Epithelial cell of proximal tubule (primary cell): ENCODE measurements around the gene GPR62. TPM values are rescaled to one million over a fixed set of nuclear protein-coding genes. Genes with fewer than 3 reads are reported as not detected.

Source experiments
- DNase-seq: peaks from one replicate; pipeline ENCODE4 v3.0.0-alpha.2; 2011; ENCODE audit warnings: low read depth
- H3K4me3 ChIP-seq: 2 replicates; pipeline ENCODE4 v1.5.1; 2011; ENCODE audit warnings: low read depth, mild to moderate bottlenecking, low read length
- CTCF ChIP-seq: conservative IDR thresholded peaks from 2 replicates; pipeline ENCODE4 v1.5.1; 2012; ENCODE audit warnings: low read depth, mild to moderate bottlenecking, low read length
- total RNA-seq: library from RNA; depleted of rRNA; stranded (reverse); fragments of >200 nt; gene quantifications from 2 replicates; pipeline ENCODE4 v1.2.3, GENCODE V29; 2015

The GPR62 gene
- total RNA-seq, 1 donor from 2014 or later = not detected

DNA sequence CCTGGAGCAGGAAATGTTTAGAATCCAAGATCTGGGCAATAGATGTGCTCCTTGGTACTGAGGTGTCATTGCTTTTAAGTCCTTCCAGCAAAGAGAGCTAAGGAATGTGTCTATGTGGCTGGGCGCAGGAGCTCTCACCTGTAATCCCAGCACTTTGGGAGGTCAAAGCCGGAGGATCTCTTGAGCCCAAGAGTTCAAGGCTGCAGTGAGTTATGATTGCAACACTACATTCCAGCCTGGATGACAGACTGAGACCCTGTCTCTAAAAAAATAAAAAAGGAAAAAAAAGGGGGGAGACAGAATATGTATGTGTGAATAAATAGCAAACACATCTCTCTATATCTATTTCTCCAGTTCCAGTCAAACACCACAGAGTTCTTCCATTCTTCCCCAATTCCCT lies 4.3 kb upstream of the GPR62 start:
- no peak for TF ChIP-seq CTCF
- DNase-seq = no peak
- no peak overlapping the region for H3K4me3 ChIP-seq

DNA sequence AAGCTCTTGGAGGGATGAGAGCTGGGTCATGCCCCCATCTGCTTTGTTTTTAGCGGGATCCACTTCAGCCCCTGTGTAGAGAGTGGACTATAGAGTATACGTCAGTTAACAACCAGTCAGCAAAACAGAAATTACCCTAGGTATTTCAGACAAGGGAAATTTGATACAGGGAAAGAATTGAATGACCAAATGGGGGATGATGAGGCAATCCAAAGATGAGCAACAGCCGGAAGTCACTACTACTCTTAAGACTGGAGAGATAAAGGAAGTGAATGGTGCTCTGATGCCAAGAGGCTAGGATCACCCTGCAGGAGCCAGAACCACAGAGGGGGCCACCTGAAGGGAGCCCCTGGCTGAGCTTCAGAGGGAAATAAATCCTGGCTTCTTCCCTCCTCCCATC lies 1.7 kb upstream of the GPR62 start:
- H3K4me3 ChIP-seq = no peak overlapping the region
- DNase-seq = no peak
- no peak for TF ChIP-seq CTCF

DNA sequence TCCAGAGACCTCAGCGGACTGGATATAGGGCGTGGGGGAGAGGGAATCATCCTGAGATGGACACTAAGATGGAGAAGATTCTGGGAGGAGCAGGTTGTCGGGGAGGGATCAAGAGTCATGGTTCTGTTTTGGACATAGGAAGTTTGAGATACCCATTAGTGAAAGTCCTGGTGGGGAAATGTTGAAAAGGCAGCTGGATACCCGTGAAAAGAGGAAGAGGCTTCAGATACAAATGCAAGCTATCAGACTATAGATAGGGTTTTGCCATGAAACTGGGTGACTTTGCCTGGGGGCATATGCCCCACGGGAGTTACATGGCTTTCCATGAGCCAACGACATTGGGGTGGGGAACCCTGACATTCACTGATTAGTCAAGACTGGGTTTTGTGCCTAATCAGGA lies 1.1 kb upstream of the GPR62 start:
- DNase-seq = no peak
- no peak for TF ChIP-seq CTCF
- H3K4me3 ChIP-seq = no peak overlapping the region

- no peak for TF ChIP-seq CTCF
- no peak for DNase-seq
- H3K4me3 ChIP-seq = no peak overlapping the region
Measured at GRCh38 chr3:51954713-51955112, 468 bp upstream of the GPR62 start.

GRCh38 chr3:51955893-51956770 lies 951 bp downstream of the GPR62 start:
- peak; percentile 50 for TF ChIP-seq CTCF
- no peak for DNase-seq
- peak overlapping the region; percentile 44 for H3K4me3 ChIP-seq

- DNase-seq = no peak
- TF ChIP-seq CTCF = no peak
- no peak overlapping the region for H3K4me3 ChIP-seq
Measured at GRCh38 chr3:51957520-51958205, 2.5 kb downstream of the GPR62 start.
